Erythroblast (primary cell): Measurements from ENCODE around the gene VWC2.

Experiments
- GATA1 ChIP-seq: IDR thresholded peaks from 2 replicates; pipeline ENCODE4 v1.6.1; 2011; ENCODE audit warnings: low read depth, mild to moderate bottlenecking, control low read depth, low read length, moderate library complexity
- POLR2A ChIP-seq: IDR thresholded peaks from 2 replicates; pipeline ENCODE4 v1.6.1; 2011; ENCODE audit warnings: mild to moderate bottlenecking, low read length

- TF ChIP-seq POLR2A (no peak), GATA1 (no peak)
These were observed 2.6 kb upstream of the VWC2 start for GRCh38 chr7:49770838-49771237.
